ENCODE measurements around the gene RAB31. TPM values are rescaled to one million over a fixed set of nuclear protein-coding genes. Genes with fewer than 3 reads are reported as not detected.

The RAB31 gene
- total RNA-seq, 4 donors from 2014 or later: 24.5 to 91.6 (median 70.2) TPM

DNA sequence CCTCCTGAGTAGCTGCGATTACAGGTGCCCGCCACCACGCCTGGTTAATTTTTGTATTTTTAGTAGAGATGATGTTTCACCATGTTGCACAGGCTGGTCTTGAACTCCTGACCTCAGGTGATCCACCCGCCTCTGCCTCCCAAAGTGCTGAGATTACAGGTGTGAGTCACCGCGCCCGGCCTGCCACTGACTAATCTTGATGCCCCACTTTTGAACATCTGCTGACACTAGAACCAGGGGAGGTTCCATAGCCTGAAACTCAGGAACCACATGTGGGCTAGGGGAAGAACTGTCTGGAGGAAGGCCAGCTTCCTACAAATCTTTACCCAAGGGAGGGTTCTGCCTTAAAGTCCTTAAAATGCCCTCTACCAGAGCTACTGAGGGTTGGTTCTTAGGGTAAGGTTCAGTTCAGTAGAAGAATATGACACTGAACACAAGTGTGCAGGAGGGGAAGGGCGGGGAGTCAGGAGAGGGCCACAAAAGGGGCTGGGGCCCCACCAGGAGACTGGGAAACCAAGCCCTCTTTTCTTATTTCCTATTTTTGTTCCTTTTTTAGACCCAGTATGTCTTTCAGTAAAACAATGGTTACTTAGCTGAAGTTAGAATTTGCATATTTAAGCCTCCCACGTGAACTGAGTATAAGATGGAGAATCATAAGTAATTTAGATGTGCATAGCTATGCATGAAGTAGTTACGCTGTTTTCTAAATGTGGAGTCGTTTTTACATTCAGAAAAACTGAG lies 6.3 kb upstream of the RAB31 start:
- TF ChIP-seq, protein P1, sequence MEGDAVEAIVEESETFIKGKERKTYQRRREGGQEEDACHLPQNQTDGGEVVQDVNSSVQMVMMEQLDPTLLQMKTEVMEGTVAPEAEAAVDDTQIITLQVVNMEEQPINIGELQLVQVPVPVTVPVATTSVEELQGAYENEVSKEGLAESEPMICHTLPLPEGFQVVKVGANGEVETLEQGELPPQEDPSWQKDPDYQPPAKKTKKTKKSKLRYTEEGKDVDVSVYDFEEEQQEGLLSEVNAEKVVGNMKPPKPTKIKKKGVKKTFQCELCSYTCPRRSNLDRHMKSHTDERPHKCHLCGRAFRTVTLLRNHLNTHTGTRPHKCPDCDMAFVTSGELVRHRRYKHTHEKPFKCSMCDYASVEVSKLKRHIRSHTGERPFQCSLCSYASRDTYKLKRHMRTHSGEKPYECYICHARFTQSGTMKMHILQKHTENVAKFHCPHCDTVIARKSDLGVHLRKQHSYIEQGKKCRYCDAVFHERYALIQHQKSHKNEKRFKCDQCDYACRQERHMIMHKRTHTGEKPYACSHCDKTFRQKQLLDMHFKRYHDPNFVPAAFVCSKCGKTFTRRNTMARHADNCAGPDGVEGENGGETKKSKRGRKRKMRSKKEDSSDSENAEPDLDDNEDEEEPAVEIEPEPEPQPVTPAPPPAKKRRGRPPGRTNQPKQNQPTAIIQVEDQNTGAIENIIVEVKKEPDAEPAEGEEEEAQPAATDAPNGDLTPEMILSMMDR (IDR thresholded peaks at IDR 0.05; ENCODE audit: low read depth): no peak

DNA sequence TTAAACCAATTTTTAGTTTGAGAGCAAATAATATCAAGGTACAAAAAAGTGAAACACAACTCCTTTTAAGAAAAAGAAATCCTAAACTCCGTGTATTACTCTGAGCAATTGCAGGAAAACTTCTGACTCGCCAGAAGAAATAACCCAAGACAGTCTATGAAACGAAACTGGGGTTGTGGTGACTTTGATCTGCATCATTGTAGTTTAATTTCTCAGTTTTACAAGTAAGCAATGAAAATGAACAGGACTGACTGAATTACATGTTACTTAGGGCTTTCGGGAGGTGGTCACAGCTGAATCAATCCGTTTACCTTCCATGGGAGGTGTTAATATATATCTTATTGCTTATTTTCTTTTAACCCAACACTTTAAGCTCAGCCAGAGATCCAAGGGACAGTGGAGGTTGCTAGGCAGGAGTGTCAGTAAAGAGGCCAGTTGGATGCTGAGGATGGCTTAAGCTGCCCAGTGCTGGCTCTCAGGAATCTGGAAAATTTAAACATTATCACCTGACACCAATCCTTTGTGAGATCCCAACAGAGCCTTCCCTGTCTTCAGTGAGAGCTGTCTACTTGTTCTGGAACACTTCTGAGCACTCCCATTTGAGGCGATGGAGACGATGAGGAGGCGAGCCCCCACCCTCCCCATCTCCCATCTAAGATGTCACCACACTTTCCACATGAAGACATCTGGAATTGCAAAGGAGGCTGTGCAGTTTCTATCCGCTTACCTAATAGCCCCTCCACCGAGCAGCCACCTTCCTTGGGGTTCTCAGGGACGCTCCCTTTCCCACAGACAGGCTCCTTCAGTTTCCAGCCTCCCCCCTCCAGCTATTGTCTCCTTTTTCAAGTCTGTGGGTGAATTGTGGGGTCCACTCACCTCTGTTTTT lies 3.6 kb upstream of the RAB31 start:
- TF ChIP-seq, protein P1 (IDR thresholded peaks at IDR 0.05; ENCODE audit: low read depth): no peak

DNA sequence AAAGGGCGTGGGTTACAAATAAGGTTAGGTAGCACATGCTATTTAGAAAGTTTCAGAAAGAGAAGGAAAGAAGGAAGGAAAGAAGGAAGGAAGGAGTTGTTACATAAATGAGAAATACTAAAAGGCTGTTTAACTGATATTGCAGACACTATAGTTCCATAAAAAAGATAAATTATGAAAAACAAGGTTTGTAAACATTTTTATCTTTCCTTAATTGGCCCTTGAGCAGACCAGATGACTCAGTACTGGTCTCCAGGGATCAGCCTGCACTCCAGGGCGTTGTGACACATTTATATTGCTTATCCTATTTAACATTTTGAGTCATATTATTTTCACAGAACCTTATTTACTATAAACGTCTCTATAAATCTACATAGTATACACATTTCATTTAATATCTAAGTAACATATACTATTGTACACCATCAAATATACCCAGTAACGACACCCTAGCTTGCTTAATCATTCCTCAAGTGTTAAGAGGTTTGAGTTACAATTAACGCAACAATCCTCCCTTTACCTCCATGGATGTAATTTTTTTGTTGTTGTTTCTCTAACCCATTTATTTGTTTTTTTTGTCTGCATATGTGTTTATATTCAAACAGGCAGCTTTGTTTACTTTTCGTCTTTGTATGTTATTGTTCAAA lies 2.8 kb upstream of the RAB31 start:
- TF ChIP-seq, protein P1 (IDR thresholded peaks at IDR 0.05; ENCODE audit: low read depth): no peak

DNA sequence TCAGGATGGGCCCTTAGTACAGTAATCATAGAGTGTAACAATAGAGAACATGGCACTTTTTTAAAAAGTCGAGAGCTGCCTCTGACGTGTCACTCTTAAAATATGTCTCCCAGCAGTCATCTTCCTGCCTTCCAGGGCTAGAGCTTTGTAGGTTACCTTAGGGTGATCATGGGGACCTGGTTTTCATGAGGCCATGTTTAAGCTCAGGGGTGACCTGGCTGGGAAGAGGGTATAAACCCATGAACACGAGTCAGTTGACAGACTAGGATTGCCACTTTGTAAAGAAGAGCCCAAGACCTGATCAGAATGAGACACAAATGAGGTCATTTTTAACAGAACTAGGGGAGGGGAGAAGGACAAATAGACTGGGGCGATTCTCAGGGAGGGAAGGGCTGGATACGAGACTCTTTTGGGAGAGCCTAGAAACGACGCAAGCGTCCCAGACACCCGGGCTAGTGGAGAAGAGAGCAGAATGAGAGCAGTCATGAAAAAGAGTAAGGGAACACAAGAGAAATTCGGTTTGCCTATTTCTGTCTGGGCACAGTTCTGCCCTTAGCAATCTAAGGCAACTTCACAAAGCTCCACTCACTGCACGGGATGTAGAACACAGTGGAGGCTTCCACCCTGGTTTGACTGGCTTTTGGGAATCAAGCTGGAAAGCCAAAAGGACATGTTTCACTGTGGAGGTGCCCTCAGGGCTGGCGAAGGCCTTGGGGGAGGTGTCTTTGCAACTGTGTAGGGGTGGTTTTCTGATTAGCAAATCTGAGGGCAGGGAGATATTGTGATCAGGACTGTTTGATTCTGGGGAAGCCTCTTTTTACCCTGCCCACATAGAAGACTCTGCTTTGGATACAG lies 1.8 kb upstream of the RAB31 start:
- TF ChIP-seq, protein P1 (IDR thresholded peaks at IDR 0.05; ENCODE audit: low read depth): no peak

DNA sequence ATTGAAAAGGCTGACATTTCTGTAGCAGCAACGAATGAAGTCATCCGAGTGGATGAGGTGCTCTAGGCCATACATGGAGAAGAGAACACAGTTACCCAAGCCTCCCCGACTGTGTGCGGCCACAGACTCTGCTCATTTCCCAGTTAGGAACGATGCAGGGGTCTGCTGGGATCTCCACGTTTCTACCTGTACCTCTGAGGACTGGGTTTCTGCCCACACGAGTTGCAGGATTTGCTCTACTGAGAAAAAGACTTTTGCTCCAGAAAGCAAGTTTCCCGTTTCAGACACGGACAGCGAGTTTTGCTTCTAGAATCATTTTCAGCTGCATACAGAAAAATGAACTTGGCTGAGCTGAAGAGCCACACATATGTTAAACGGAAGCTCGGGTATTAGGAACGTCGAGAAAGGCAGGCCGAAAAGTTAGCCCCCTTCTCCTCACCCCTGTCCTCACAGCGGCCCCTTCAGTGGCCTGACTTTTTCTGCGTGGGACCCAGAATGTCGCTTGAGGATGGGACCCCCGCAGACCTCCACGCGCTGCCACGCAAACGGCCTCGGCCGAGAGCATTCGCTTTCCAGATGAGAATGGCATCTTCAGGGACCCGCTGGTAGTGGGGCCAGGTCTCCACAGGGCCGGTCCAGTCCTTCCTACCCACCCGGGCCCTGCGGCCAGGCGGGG lies 582 bp upstream of the RAB31 start:
- TF ChIP-seq, protein P1 (IDR thresholded peaks at IDR 0.05; ENCODE audit: low read depth): no peak

DNA sequence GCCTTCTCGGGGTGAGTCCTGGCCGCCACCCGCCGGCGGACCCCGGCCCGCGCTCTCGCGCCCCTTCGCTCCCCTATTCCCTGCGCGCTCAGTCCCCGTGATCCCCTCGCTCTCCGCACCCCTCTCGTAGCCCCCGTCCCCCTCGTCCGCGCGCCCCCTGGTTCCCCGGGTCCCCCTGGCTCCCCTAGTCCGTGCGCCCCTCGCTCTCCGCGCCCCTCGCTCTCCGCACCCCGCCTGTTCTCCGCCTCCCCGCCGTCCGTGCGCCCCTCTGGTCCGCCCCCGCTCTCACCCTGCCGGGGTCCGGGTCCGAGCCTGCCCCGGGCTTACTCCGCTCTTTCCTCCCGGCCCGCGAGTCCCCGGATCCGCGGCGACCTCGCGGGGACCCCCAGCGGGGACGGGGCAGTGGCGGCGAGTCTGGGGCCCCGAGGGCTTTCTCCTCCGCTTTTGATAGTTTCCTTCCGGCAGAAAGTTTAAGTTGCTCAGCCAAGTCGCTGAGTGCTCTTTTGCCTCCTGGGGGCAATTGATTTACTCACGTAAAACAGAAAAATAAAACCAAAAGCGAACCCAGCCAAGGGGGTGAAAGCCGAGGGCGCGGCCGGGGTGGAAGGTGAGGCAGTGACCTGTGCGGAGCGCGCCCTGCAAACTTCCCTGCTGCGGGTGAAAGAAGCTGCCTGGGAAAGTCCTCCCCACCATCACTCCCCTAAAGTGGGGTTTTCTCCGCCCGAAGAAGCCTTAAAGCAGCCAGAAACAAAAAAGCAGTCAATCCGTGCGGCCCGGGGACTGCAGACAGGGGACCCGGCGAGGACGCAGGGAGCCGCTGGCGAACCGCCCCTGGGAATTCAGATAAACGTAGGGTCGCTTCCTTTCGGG lies 568 bp downstream of the RAB31 start:
- TF ChIP-seq, protein P1 (IDR thresholded peaks at IDR 0.05; ENCODE audit: low read depth): no peak
